ENCODE measurements around the gene FAM200B.

Gene FAM200B

GRCh38 chr4:15651676-15652075 is 30.0 kb upstream of the FAM200B start:
- Histone ChIP-seq H3K27me3 (replicated peaks) (no peaks in the 10 kb centered on the region), H3K27ac (peak overlapping the region; percentile 12), H3K36me3 (replicated peaks) (no peaks in the 10 kb centered on the region), H3K4me3 (ENCODE audit: low read depth, low read length) (no peak overlapping the region)
- TF ChIP-seq CTCF (IDR thresholded peaks at IDR 0.05; ENCODE audit: low read depth, low read length, missing control alignments), result no peak
- in situ Hi-C loops (cut with HindIII; ENCODE audit: low pct_ligation_motif_present, low sequenced_read_pairs), result no loop called here
- no peak for DNase-seq

GRCh38 chr4:15652191-15652590 is 29.4 kb upstream of the FAM200B start:
- no peak for DNase-seq
- no peak overlapping the region for H3K4me3 ChIP-seq (ENCODE audit: low read depth, low read length)
- no peaks in the 10 kb centered on the region for H3K27me3 ChIP-seq (replicated peaks)
- in situ Hi-C loops (cut with HindIII; ENCODE audit: low pct_ligation_motif_present, low sequenced_read_pairs), result no loop called here
- H3K27ac ChIP-seq, result no peak overlapping the region
- no peak for TF ChIP-seq CTCF (IDR thresholded peaks at IDR 0.05; ENCODE audit: low read depth, low read length, missing control alignments)
- H3K36me3 ChIP-seq (replicated peaks), result no peaks in the 10 kb centered on the region

DNA sequence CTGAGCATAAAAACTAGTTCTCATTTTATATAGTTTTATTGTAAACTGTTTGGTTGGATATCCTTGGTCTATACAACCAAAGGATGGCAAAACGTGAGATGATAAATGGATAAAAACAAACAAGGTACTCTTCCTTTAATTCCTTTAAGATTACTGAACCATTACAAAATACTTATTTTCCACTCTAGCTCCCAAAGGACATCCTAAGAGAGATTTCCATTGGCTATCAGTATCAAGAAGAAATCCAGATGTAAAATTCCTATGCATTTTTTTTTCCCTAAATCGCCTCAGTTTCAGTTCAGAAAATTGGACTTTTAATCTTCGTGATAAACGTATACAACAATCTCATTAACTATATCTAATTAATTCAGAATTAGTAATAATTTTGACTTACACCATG is 28.8 kb upstream of the FAM200B start:
- Histone ChIP-seq H3K4me3 (ENCODE audit: low read depth, low read length) (peak overlapping the region; percentile 76), H3K27me3 (replicated peaks) (no peaks in the 10 kb centered on the region), H3K36me3 (replicated peaks) (no peaks in the 10 kb centered on the region), H3K27ac (peak overlapping the region; percentile 92)
- TF ChIP-seq CTCF (IDR thresholded peaks at IDR 0.05; ENCODE audit: low read depth, low read length, missing control alignments), result no peak
- in situ Hi-C loops (cut with HindIII; ENCODE audit: low pct_ligation_motif_present, low sequenced_read_pairs), result no loop called here
- DNase-seq, result no peak

DNA sequence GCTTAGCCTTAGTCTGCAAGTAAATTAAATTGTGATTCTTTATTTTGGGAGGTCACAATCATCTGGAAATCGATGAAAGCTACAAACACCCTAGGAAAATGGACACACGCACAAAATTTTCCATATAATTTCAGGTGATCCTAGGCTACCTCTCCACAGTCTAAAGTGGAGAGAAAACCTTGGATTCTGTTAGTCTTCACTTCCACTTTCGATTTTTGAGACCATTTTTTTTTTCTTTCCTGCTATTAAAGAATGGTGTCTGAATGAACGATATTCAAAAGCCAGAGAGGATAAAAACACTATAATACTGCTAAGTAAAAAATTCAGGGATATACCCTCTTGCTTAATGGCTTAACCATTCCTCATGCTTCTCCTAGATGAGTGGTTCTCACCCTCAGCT is 28.2 kb upstream of the FAM200B start:
- in situ Hi-C loops (cut with HindIII; ENCODE audit: low pct_ligation_motif_present, low sequenced_read_pairs), result no loop called here
- H3K27ac ChIP-seq, result peak overlapping the region; percentile 92

DNA sequence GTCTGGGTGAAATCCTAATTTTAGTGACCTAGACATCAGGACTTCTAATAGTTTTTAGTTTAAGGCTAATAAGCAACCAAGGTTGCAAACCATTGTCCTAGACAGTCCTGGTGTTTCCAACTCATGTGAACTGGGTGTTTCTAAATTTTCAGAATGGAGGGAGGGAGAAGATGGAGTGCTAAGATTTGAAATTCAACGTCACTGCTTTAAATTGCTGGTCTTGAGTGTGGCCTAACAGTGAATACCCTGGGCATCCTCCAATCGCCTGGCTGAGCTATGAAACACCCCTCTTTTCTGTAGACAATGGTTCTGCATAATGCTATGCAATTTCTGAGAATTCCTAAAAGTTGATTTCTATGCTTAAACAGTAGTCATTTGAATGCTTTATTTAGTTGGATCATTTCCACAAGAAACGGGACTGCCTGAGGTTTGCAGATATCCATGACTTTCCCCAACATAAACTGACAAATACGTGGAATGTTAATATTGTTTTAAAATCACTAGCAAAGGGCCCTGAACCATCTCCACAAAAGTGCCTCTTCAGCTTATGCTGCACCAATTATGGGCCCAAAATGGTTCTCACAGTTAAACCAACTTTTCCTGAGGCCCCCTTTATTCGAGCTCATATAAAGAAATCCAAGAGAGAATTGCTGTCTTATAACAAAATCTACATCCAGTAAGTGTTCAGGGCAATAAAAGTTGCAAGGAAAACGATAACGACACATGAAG is 27.6 kb upstream of the FAM200B start:
- DNase-seq, result peak; percentile 60
- peak overlapping the region; percentile 76 for H3K4me3 ChIP-seq (ENCODE audit: low read depth, low read length)
- H3K36me3 ChIP-seq (replicated peaks), result no peaks in the 10 kb centered on the region
- TF ChIP-seq CTCF (IDR thresholded peaks at IDR 0.05; ENCODE audit: low read depth, low read length, missing control alignments), result no peak
- H3K27me3 ChIP-seq (replicated peaks), result no peaks in the 10 kb centered on the region
- in situ Hi-C loops (cut with HindIII; ENCODE audit: low pct_ligation_motif_present, low sequenced_read_pairs), result no loop called here
- peak overlapping the region; percentile 92 for H3K27ac ChIP-seq

More for the DNA sequence above, 28.2 kb upstream of the FAM200B start:
- no peak for DNase-seq
- Histone ChIP-seq H3K27me3 (replicated peaks) (no peaks in the 10 kb centered on the region), H3K36me3 (replicated peaks) (no peaks in the 10 kb centered on the region), H3K4me3 (ENCODE audit: low read depth, low read length) (peak overlapping the region; percentile 76)
- no peak for TF ChIP-seq CTCF (IDR thresholded peaks at IDR 0.05; ENCODE audit: low read depth, low read length, missing control alignments)
